Spleen (tissue), 7 donors: ENCODE results near the gene DISC1.

Experiments
- CTCF ChIP-seq, 11 experiments: fragments of 200-600 bp in 7 of 11; fragments of 450-650 bp in 4 of 11; sonication (generic) in 4 of 11; IDR thresholded peaks in 8 of 11; conservative IDR thresholded peaks in 3 of 11; 1 replicate in 7 of 11; 2 replicates in 4 of 11; pipeline versions ENCODE4 v1.4.0 to v1.8.0; 2016 to 2021; ENCODE audit warnings: antibody characterized with exemption in 11 of 11, inconsistent platforms in 4 of 11, mild to moderate bottlenecking in 1 of 11
- POLR2A ChIP-seq, 3 donors: fragments of 450-650 bp; IDR thresholded peaks; one replicate each; pipeline ENCODE4 v1.5.1; 2017; ENCODE audit warnings: antibody characterized with exemption in 3 of 3, mild to moderate bottlenecking in 1 of 3
- POLR2AphosphoS5 ChIP-seq, 3 donors: sonication (generic); formaldehyde crosslinking; IDR thresholded peaks; one replicate each; pipeline ENCODE4 v1.5.1; 2017; ENCODE audit warnings: antibody characterized with exemption in 3 of 3
- donor health status: DM: no; HTN: no; CAD: no; lungs with moderate emphysema.
- donor health status: DM: no; HTN: no; CAD: no.
- donor health status: DM: no; HTN: no; CAD: no.

- TF ChIP-seq POLR2AphosphoS5 (IDR thresholded peaks at IDR 0.05) (no peak), POLR2A (IDR thresholded peaks at IDR 0.05) (no peak), CTCF (IDR thresholded peaks at IDR 0.05 in 8 of 11, conservative IDR thresholded peaks at IDR 0.05 in 3 of 11) (no peak)
Measured at GRCh38 chr1:231616667-231617066, 9.9 kb upstream of the DISC1 start.
